ENCODE data around the gene ADAMTS12. TPM values are rescaled to one million over a fixed set of nuclear protein-coding genes. Genes with fewer than 3 reads are reported as not detected.

Gene ADAMTS12
- total RNA-seq, 1 experiment from 2014 or later: 1.2 TPM

DNA sequence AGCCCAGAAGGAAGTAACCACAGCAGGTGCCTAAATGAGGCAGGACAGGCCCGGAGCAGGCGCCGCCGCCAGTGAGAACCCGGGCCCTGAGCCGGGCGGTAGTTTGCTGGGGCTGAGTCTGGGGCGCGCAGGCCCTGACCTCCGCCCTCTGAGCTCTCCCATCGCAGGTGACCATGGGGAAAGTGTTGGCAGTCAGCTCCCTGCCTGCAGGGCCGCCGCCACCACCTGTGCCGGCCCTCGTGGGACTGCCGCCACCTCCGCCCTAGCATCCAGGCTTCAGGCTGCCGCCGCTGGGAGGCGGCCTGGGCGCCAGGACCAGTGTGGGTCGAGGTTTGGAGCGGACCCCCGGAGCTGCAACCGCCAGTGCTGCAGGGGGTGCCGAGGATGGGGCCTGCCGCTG lies 389.9 kb downstream of the ADAMTS12 start:
- Mint-ChIP-seq H3K27me3 (ENCODE audit: unreplicated experiment) (no peaks in the 10 kb centered on the region), H3K4me3 (ENCODE audit: low read depth, unreplicated experiment) (no peak overlapping the region), H3K4me1 (ENCODE audit: low read depth, unreplicated experiment) (no peaks in the 10 kb centered on the region), H3K9me3 (ENCODE audit: low read depth, unreplicated experiment) (no peaks in the 10 kb centered on the region), H3K27ac (ENCODE audit: unreplicated experiment) (no peak overlapping the region), H3K36me3 (ENCODE audit: insufficient read depth, unreplicated experiment) (no peaks in the 10 kb centered on the region)
- no TSS peak for BruUV-seq (replicated peaks)
- TF ChIP-seq CTCF (IDR thresholded peaks at IDR 0.05; ENCODE audit: unreplicated experiment): no peak
- no peak for DNase-seq
- CTCF ChIA-PET: no interaction called here
- intact Hi-C loops (cut with micrococcal nuclease; ENCODE audit: unreplicated experiment): no loop called here

- BruUV-seq (replicated peaks): no TSS peak
- intact Hi-C loops (cut with micrococcal nuclease; ENCODE audit: unreplicated experiment): no loop called here
- TF ChIP-seq CTCF (IDR thresholded peaks at IDR 0.05; ENCODE audit: unreplicated experiment): no peak
- Mint-ChIP-seq H3K27ac (ENCODE audit: unreplicated experiment) (no peak overlapping the region), H3K4me1 (ENCODE audit: low read depth, unreplicated experiment) (no peaks in the 10 kb centered on the region), H3K4me3 (ENCODE audit: low read depth, unreplicated experiment) (no peak overlapping the region), H3K9me3 (ENCODE audit: low read depth, unreplicated experiment) (no peaks in the 10 kb centered on the region), H3K36me3 (ENCODE audit: insufficient read depth, unreplicated experiment) (no peaks in the 10 kb centered on the region), H3K27me3 (ENCODE audit: unreplicated experiment) (no peaks in the 10 kb centered on the region)
- CTCF ChIA-PET: no interaction called here
- no peak for DNase-seq
Measured at GRCh38 chr5:33501260-33501659, 390.5 kb downstream of the ADAMTS12 start.

DNA sequence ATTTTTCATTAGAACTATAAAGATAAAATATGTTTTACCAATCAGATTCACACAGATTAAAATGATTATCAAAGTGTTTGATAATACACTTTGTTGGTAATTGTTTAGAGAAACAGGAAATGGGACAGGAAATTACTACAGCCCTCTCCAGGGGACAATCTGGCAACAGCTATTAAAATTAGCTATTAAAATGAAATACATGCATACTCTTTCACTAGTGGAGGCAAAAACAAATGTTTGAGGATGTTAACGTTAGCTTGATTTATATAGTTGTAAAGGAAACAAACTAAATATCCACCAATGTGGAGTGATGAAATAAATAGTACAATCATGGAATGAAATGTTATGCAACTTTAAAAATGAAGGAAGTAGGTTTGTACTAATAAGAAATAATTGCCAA lies 397.3 kb downstream of the ADAMTS12 start:
- Mint-ChIP-seq H3K36me3 (ENCODE audit: insufficient read depth, unreplicated experiment) (no peaks in the 10 kb centered on the region), H3K27me3 (ENCODE audit: unreplicated experiment) (no peaks in the 10 kb centered on the region), H3K4me3 (ENCODE audit: low read depth, unreplicated experiment) (no peak overlapping the region), H3K4me1 (ENCODE audit: low read depth, unreplicated experiment) (no peaks in the 10 kb centered on the region), H3K27ac (ENCODE audit: unreplicated experiment) (no peak overlapping the region), H3K9me3 (ENCODE audit: low read depth, unreplicated experiment) (no peaks in the 10 kb centered on the region)
- no TSS peak for BruUV-seq (replicated peaks)
- DNase-seq: no peak
- intact Hi-C loops (cut with micrococcal nuclease; ENCODE audit: unreplicated experiment): no loop called here
- CTCF ChIA-PET: no interaction called here
- no peak for TF ChIP-seq CTCF (IDR thresholded peaks at IDR 0.05; ENCODE audit: unreplicated experiment)

GRCh38 chr5:33491941-33492340 lies 399.8 kb downstream of the ADAMTS12 start:
- CTCF ChIA-PET: no interaction called here
- intact Hi-C loops (cut with micrococcal nuclease; ENCODE audit: unreplicated experiment): no loop called here
- Mint-ChIP-seq H3K27me3 (ENCODE audit: unreplicated experiment) (no peaks in the 10 kb centered on the region), H3K4me1 (ENCODE audit: low read depth, unreplicated experiment) (no peaks in the 10 kb centered on the region), H3K4me3 (ENCODE audit: low read depth, unreplicated experiment) (no peak overlapping the region), H3K27ac (ENCODE audit: unreplicated experiment) (no peak overlapping the region), H3K9me3 (ENCODE audit: low read depth, unreplicated experiment) (peaks cover 2% of the 10 kb centered on the region), H3K36me3 (ENCODE audit: insufficient read depth, unreplicated experiment) (no peaks in the 10 kb centered on the region)
- DNase-seq: no peak
- no peak for TF ChIP-seq CTCF (IDR thresholded peaks at IDR 0.05; ENCODE audit: unreplicated experiment)
- BruUV-seq (replicated peaks): no TSS peak

All from Calu3 (cell line).